Skin of body (tissue), 2 donors: ENCODE measurements around the gene PHKB. TPM values are rescaled to one million over a fixed set of nuclear protein-coding genes. Genes with fewer than 3 reads are reported as not detected.
"Not testable (repeated sequence)": the region's sequence is repeated elsewhere in the genome, so short reads cannot be mapped to it uniquely, and the experiment has no call there.

Experiments used
- DNase-seq: peaks from one replicate; lab custom pipeline; 2025; lab: John Stamatoyannopoulos, UW
- total RNA-seq: library from RNA; depleted of rRNA; stranded (reverse); fragments of >200 nt; gene quantifications from one replicate; pipeline ENCODE4 v1.2.3, GENCODE V29; 2014

The PHKB gene
- total RNA-seq, 1 donor from 2014 or later, result 72.2 TPM

- no peak for DNase-seq
Observed at GRCh38 chr16:47672475-47672874, 211.3 kb downstream of the PHKB start.

GRCh38 chr16:47676635-47677177 lies 215.6 kb downstream of the PHKB start:
- DNase-seq, result no peak

- not testable (repeated sequence) for DNase-seq
Observed at GRCh38 chr16:47681571-47681970, 220.4 kb downstream of the PHKB start.

GRCh38 chr16:47687694-47688093 lies 226.6 kb downstream of the PHKB start:
- no peak for DNase-seq

GRCh38 chr16:47693226-47693625 lies 232.1 kb downstream of the PHKB start:
- DNase-seq, result no peak

GRCh38 chr16:47694543-47694942 lies 233.4 kb downstream of the PHKB start:
- no peak for DNase-seq

- DNase-seq, result no peak
Observed at GRCh38 chr16:47695756-47696155, 234.6 kb downstream of the PHKB start.

GRCh38 chr16:47697826-47698225 lies 236.7 kb downstream of the PHKB start:
- no peak for DNase-seq

- no peak for DNase-seq
Observed at GRCh38 chr16:47699106-47699505, 238.0 kb downstream of the PHKB start.

- DNase-seq, result no peak
Observed at GRCh38 chr16:47700857-47701587, 239.9 kb downstream of the PHKB start.

GRCh38 chr16:47705266-47705665 lies 244.1 kb downstream of the PHKB start:
- DNase-seq, result no peak

- DNase-seq, result no peak
Observed at GRCh38 chr16:47711809-47712208, 250.7 kb downstream of the PHKB start.

GRCh38 chr16:47712276-47713224 lies 251.4 kb downstream of the PHKB start:
- DNase-seq, result no peak

GRCh38 chr16:47713225-47713595 lies 252.1 kb downstream of the PHKB start:
- DNase-seq, result no peak

GRCh38 chr16:47715442-47716083 lies 254.4 kb downstream of the PHKB start:
- no peak for DNase-seq

GRCh38 chr16:47716571-47716970 lies 255.4 kb downstream of the PHKB start:
- no peak for DNase-seq

GRCh38 chr16:47719713-47720112 lies 258.6 kb downstream of the PHKB start:
- DNase-seq, result no peak

GRCh38 chr16:47721006-47721637 lies 260.0 kb downstream of the PHKB start:
- DNase-seq, result no peak

- no peak for DNase-seq
Observed at GRCh38 chr16:47722046-47722445, 260.9 kb downstream of the PHKB start.

- no peak for DNase-seq
Observed at GRCh38 chr16:47724115-47724785, 263.1 kb downstream of the PHKB start.
